Measurements from ENCODE around the gene GATA3. TPM values are rescaled to one million over a fixed set of nuclear protein-coding genes. Genes with fewer than 3 reads are reported as not detected.

Gene GATA3
- total RNA-seq, 1 donor: 7.3 TPM

GRCh38 chr10:8078027-8078426 is 23.5 kb downstream of the GATA3 start:
- Histone ChIP-seq H3K4me3 (ENCODE audit: low read length) (no peak overlapping the region), H3K9me3 (ENCODE audit: low read depth, low read length) (no peaks in the 10 kb centered on the region), H3K27me3 (ENCODE audit: insufficient read depth, low read length) (no peaks in the 10 kb centered on the region), H3K4me1 (ENCODE audit: insufficient read depth, low read length) (no peaks in the 10 kb centered on the region)

GRCh38 chr10:8079126-8079525 is 24.6 kb downstream of the GATA3 start:
- H3K4me3 ChIP-seq (ENCODE audit: low read length): no peak overlapping the region
- H3K27me3 ChIP-seq (ENCODE audit: insufficient read depth, low read length): no peaks in the 10 kb centered on the region
- no peaks in the 10 kb centered on the region for H3K4me1 ChIP-seq (ENCODE audit: insufficient read depth, low read length)
- no peaks in the 10 kb centered on the region for H3K9me3 ChIP-seq (ENCODE audit: low read depth, low read length)

GRCh38 chr10:8084799-8085198 is 30.3 kb downstream of the GATA3 start:
- Histone ChIP-seq H3K27me3 (ENCODE audit: insufficient read depth, low read length) (no peaks in the 10 kb centered on the region), H3K4me3 (ENCODE audit: low read length) (no peak overlapping the region), H3K4me1 (ENCODE audit: insufficient read depth, low read length) (peaks cover 16% of the 10 kb centered on the region), H3K9me3 (ENCODE audit: low read depth, low read length) (no peaks in the 10 kb centered on the region)

- Histone ChIP-seq H3K9me3 (ENCODE audit: low read depth, low read length) (no peaks in the 10 kb centered on the region), H3K27me3 (ENCODE audit: insufficient read depth, low read length) (no peaks in the 10 kb centered on the region), H3K4me1 (ENCODE audit: insufficient read depth, low read length) (peaks cover 16% of the 10 kb centered on the region), H3K4me3 (ENCODE audit: low read length) (no peak overlapping the region)
These were observed 30.8 kb downstream of the GATA3 start for GRCh38 chr10:8085251-8085650.

GRCh38 chr10:8086315-8086714 is 31.8 kb downstream of the GATA3 start:
- Histone ChIP-seq H3K4me3 (ENCODE audit: low read length) (no peak overlapping the region), H3K4me1 (ENCODE audit: insufficient read depth, low read length) (peaks cover 16% of the 10 kb centered on the region), H3K9me3 (ENCODE audit: low read depth, low read length) (no peaks in the 10 kb centered on the region), H3K27me3 (ENCODE audit: insufficient read depth, low read length) (no peaks in the 10 kb centered on the region)

- Histone ChIP-seq H3K27me3 (ENCODE audit: insufficient read depth, low read length) (no peaks in the 10 kb centered on the region), H3K4me3 (ENCODE audit: low read length) (no peak overlapping the region), H3K4me1 (ENCODE audit: insufficient read depth, low read length) (peaks cover 16% of the 10 kb centered on the region), H3K9me3 (ENCODE audit: low read depth, low read length) (no peaks in the 10 kb centered on the region)
These were observed 34.0 kb downstream of the GATA3 start for GRCh38 chr10:8088504-8088903.

- Histone ChIP-seq H3K27me3 (ENCODE audit: insufficient read depth, low read length) (no peaks in the 10 kb centered on the region), H3K4me3 (ENCODE audit: low read length) (no peak overlapping the region), H3K4me1 (ENCODE audit: insufficient read depth, low read length) (peaks cover 16% of the 10 kb centered on the region), H3K9me3 (ENCODE audit: low read depth, low read length) (no peaks in the 10 kb centered on the region)
These were observed 37.9 kb downstream of the GATA3 start for GRCh38 chr10:8092428-8092827.

GRCh38 chr10:8095959-8096358 is 41.5 kb downstream of the GATA3 start:
- Histone ChIP-seq H3K27me3 (ENCODE audit: insufficient read depth, low read length) (no peaks in the 10 kb centered on the region), H3K4me3 (ENCODE audit: low read length) (no peak overlapping the region), H3K9me3 (ENCODE audit: low read depth, low read length) (no peaks in the 10 kb centered on the region), H3K4me1 (ENCODE audit: insufficient read depth, low read length) (no peaks in the 10 kb centered on the region)

- Histone ChIP-seq H3K9me3 (ENCODE audit: low read depth, low read length) (no peaks in the 10 kb centered on the region), H3K27me3 (ENCODE audit: insufficient read depth, low read length) (no peaks in the 10 kb centered on the region), H3K4me1 (ENCODE audit: insufficient read depth, low read length) (no peaks in the 10 kb centered on the region), H3K4me3 (ENCODE audit: low read length) (no peak overlapping the region)
These were observed 42.4 kb downstream of the GATA3 start for GRCh38 chr10:8096931-8097330.

- no peak overlapping the region for H3K4me3 ChIP-seq (ENCODE audit: low read length)
- H3K4me1 ChIP-seq (ENCODE audit: insufficient read depth, low read length): no peaks in the 10 kb centered on the region
- no peaks in the 10 kb centered on the region for H3K27me3 ChIP-seq (ENCODE audit: insufficient read depth, low read length)
- H3K9me3 ChIP-seq (ENCODE audit: low read depth, low read length): no peaks in the 10 kb centered on the region
These were observed 45.9 kb downstream of the GATA3 start for GRCh38 chr10:8100366-8100765.

- no peaks in the 10 kb centered on the region for H3K4me1 ChIP-seq (ENCODE audit: insufficient read depth, low read length)
- no peak overlapping the region for H3K4me3 ChIP-seq (ENCODE audit: low read length)
- H3K9me3 ChIP-seq (ENCODE audit: low read depth, low read length): no peaks in the 10 kb centered on the region
- peaks cover 4% of the 10 kb centered on the region for H3K27me3 ChIP-seq (ENCODE audit: insufficient read depth, low read length)
These were observed 48.4 kb downstream of the GATA3 start for GRCh38 chr10:8102708-8103401.

GRCh38 chr10:8103543-8103942 is 49.1 kb downstream of the GATA3 start:
- peaks cover 4% of the 10 kb centered on the region for H3K27me3 ChIP-seq (ENCODE audit: insufficient read depth, low read length)
- no peaks in the 10 kb centered on the region for H3K4me1 ChIP-seq (ENCODE audit: insufficient read depth, low read length)
- no peak overlapping the region for H3K4me3 ChIP-seq (ENCODE audit: low read length)
- no peaks in the 10 kb centered on the region for H3K9me3 ChIP-seq (ENCODE audit: low read depth, low read length)

- no peaks in the 10 kb centered on the region for H3K4me1 ChIP-seq (ENCODE audit: insufficient read depth, low read length)
- H3K4me3 ChIP-seq (ENCODE audit: low read length): no peak overlapping the region
- H3K9me3 ChIP-seq (ENCODE audit: low read depth, low read length): no peaks in the 10 kb centered on the region
- peaks cover 4% of the 10 kb centered on the region for H3K27me3 ChIP-seq (ENCODE audit: insufficient read depth, low read length)
These were observed 49.5 kb downstream of the GATA3 start for GRCh38 chr10:8104005-8104404.

- Histone ChIP-seq H3K27me3 (ENCODE audit: insufficient read depth, low read length) (peaks cover 4% of the 10 kb centered on the region), H3K4me3 (ENCODE audit: low read length) (no peak overlapping the region), H3K4me1 (ENCODE audit: insufficient read depth, low read length) (no peaks in the 10 kb centered on the region), H3K9me3 (ENCODE audit: low read depth, low read length) (no peaks in the 10 kb centered on the region)
These were observed 50.2 kb downstream of the GATA3 start for GRCh38 chr10:8104721-8105120.

GRCh38 chr10:8105932-8106331 is 51.4 kb downstream of the GATA3 start:
- no peaks in the 10 kb centered on the region for H3K9me3 ChIP-seq (ENCODE audit: low read depth, low read length)
- no peak overlapping the region for H3K4me3 ChIP-seq (ENCODE audit: low read length)
- H3K4me1 ChIP-seq (ENCODE audit: insufficient read depth, low read length): no peaks in the 10 kb centered on the region
- H3K27me3 ChIP-seq (ENCODE audit: insufficient read depth, low read length): peaks cover 4% of the 10 kb centered on the region

GRCh38 chr10:8112230-8112905 is 57.9 kb downstream of the GATA3 start:
- Histone ChIP-seq H3K4me3 (ENCODE audit: low read length) (no peak overlapping the region), H3K4me1 (ENCODE audit: insufficient read depth, low read length) (peaks cover 9% of the 10 kb centered on the region), H3K9me3 (ENCODE audit: low read depth, low read length) (no peaks in the 10 kb centered on the region), H3K27me3 (ENCODE audit: insufficient read depth, low read length) (no peaks in the 10 kb centered on the region)
